Measurements from ENCODE around the gene FCER1G. TPM values are rescaled to one million over a fixed set of nuclear protein-coding genes. Genes with fewer than 3 reads are reported as not detected.

FCER1G gene
- total and polyA plus RNA-seq, 9 of the 15 experiments (the other 6 are each of a cell fraction or from before 2014, with no cell fraction given), result 0.15 to 0.69 (median 0.31) TPM; not detected in 2

- TF ChIP-seq BCLAF1 (IDR thresholded peaks at IDR 0.05; ENCODE audit: borderline replicate concordance in 1 of 2, control insufficient read depth in 1 of 2, low read depth in 2 of 2, low read length in 1 of 2) (0 out of 4 replicates have a peak, but pooled peaks of 1 of the 2 experiments have one; percentile 4), ETV5 (CRISPR knock-in tag; IDR thresholded peaks at IDR 0.05; ENCODE audit: low read depth) (0 out of 2 replicates have a peak, but pooled peaks have one; percentile 10), POLR2G (IDR thresholded peaks at IDR 0.05; ENCODE audit: low read depth, low read length) (peak; percentile 63), CBFB (CRISPR knock-in tag; IDR thresholded peaks at IDR 0.05) (0 out of 2 replicates have a peak, but pooled peaks have one; percentile 56), ZNF280A (IDR thresholded peaks at IDR 0.05; ENCODE audit: low read depth, partially characterized antibody) (no peak), ZBTB34 (CRISPR knock-in tag; IDR thresholded peaks at IDR 0.05) (no peak), ZNF740 (CRISPR knock-in tag; IDR thresholded peaks at IDR 0.05) (0 out of 2 replicates have a peak, but pooled peaks have one; percentile 10), ZNF740 (tag; IDR thresholded peaks at IDR 0.05) (no peak), MEIS2 (IDR thresholded peaks at IDR 0.05; ENCODE audit: partially characterized antibody) (no peak), FOXP4 (CRISPR knock-in tag; IDR thresholded peaks at IDR 0.05; ENCODE audit: borderline replicate concordance) (0 out of 2 replicates have a peak, but pooled peaks have one; percentile 4), ETV6 (IDR thresholded peaks at IDR 0.05; ENCODE audit: borderline replicate concordance in 1 of 2, low read depth in 2 of 2, low read length in 1 of 2) (peak in 1 of 2 experiments; percentile 10; a peak in 1 of 4 replicates), ETV6 (CRISPR knock-in tag; IDR thresholded peaks at IDR 0.05; ENCODE audit: borderline replicate concordance) (no peak)
These were observed 48.2 kb upstream of the FCER1G start (continued) for GRCh38 chr1:161166669-161167548.
